Measurements from ENCODE around the gene PRDM11.

The PRDM11 gene

DNA sequence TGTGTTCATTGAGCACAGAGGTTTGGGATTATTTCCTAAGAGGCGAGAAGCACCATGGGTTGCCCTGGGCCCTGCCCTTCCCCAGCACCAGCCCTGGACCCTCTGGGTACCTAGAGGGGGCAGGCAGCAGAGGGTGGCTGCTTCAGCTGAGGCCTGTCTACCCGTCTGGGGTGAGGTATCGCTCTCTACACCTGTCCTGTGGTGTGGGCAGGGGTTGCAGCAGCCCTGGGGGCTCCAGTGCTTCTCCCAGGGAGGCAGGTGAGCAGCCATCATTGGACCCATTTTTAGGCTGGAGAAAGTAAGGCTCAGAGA lies 15.6 kb downstream of the PRDM11 start:
- TF ChIP-seq, protein P1, sequence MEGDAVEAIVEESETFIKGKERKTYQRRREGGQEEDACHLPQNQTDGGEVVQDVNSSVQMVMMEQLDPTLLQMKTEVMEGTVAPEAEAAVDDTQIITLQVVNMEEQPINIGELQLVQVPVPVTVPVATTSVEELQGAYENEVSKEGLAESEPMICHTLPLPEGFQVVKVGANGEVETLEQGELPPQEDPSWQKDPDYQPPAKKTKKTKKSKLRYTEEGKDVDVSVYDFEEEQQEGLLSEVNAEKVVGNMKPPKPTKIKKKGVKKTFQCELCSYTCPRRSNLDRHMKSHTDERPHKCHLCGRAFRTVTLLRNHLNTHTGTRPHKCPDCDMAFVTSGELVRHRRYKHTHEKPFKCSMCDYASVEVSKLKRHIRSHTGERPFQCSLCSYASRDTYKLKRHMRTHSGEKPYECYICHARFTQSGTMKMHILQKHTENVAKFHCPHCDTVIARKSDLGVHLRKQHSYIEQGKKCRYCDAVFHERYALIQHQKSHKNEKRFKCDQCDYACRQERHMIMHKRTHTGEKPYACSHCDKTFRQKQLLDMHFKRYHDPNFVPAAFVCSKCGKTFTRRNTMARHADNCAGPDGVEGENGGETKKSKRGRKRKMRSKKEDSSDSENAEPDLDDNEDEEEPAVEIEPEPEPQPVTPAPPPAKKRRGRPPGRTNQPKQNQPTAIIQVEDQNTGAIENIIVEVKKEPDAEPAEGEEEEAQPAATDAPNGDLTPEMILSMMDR (IDR thresholded peaks at IDR 0.05; ENCODE audit: low read depth, low read length) = no peak
- Histone ChIP-seq H3K27me3 (no peaks in the 10 kb centered on the region), H3K9me3 (no peaks in the 10 kb centered on the region), H3K36me3 (no peaks in the 10 kb centered on the region), H3K4me1 (no peaks in the 10 kb centered on the region; the same call in 1 of the 2 replicates), H3K4me3 (ENCODE audit: low read depth, low read length) (no peak overlapping the region)
- no peak for DNase-seq

DNA sequence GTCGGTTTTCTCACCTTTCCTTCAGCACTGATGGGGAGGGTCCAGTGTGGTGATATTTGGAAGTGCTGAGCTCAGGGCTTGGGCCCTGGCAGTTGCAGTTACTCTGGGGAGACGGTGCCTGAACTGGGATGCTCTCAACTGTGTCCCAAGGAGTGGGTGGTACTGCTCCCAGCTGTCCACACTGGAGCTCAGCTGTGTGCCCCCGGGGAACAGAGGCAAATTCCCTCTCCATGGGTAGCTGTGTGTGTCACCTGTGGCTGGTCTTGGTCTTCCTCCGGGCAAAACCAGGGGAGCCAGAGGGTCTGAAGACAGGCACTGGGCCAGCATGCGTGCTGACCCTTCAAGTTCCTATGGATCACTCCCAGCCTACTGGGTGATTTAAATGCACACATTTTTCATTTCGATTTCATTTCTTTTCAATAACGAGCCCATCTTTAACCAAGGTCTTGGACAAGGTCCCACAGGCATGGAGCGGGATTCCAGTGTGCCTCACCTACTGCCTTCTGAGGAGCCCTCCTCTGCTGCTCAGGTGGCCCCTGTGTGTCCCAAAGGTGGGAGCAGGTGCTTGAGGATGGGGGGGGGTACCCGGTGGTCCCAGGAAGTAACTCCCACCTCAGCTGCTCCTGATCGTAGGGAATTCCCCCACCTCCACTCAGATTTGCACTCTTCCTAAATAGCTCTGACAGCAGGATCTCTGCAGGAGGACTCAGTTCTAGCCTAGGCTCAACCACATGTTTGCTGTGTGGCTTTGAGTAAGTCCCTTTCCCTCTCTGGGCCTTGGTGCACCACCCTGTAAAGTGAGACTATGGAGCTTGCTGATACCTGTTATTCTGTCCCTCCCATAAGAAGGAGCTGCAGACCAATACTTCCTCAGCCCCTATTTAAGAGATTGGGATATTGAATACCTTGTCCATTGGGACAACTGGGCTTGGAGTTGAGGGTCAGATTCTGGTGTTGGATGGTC lies 16.8 kb downstream of the PRDM11 start:
- TF ChIP-seq, protein P1 (IDR thresholded peaks at IDR 0.05; ENCODE audit: low read depth, low read length) = no peak
- Histone ChIP-seq H3K9me3 (no peaks in the 10 kb centered on the region), H3K4me1 (no peaks in the 10 kb centered on the region; the same call in 1 of the 2 replicates), H3K4me3 (ENCODE audit: low read depth, low read length) (no peak overlapping the region), H3K36me3 (no peaks in the 10 kb centered on the region), H3K27me3 (no peaks in the 10 kb centered on the region)
- DNase-seq = no peak

DNA sequence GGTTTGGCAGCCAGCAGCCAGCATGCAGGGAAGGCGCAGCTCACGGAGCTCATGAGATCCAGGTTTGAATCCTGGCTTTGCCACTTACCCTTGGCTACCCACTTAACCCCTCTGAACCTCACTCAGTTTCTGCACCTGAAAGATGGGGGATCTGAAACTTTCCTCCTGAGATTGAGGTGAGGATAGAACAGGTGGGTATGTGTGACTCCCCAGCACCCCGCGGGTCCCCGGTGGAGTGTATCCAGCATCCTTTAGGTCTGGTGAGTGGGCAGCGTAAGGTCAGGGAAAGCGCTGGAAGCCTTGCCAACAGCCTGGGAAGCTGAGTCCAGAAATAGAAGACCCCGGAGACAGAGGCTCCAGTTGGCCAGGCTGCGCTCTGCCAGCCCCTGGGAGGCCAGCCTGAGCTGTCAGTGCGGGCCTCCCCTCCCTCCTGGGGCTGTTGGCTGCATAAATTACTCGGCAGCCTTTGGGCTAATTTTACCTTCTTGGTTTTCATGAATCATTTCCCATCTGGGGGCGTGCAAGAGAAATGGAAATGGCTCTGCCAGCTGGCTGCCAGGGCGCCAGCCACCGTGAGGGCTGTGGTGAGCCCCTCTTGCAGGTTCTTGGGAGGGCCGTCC lies 17.6 kb downstream of the PRDM11 start:
- H3K27me3 ChIP-seq = no peaks in the 10 kb centered on the region
- TF ChIP-seq, protein P1 (IDR thresholded peaks at IDR 0.05; ENCODE audit: low read depth, low read length) = no peak

DNA sequence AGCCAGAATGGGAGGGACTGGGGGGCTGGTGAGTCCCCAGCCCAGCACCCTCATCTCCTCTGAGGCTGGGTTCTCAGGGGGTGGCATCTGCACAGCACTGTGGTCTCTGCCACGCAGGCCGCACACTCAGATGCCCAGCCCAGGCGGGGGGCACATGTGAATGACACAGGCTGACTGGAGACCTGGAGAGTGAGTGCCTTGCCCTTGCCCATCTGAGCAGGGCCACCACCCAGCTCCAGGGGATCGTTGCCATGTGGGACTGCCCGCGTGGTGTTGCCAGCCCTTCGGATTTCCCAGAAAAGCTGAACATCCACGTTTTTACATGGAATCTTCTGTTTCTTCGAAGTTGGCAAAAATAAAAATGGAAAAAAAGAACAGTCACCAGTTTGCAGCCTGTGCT lies 18.9 kb downstream of the PRDM11 start:
- Histone ChIP-seq H3K4me1 (no peaks in the 10 kb centered on the region; the same call in 1 of the 2 replicates), H3K9me3 (no peaks in the 10 kb centered on the region)

More for the DNA sequence above, 17.6 kb downstream of the PRDM11 start:
- no peak overlapping the region for H3K4me3 ChIP-seq (ENCODE audit: low read depth, low read length)
- H3K9me3 ChIP-seq = no peaks in the 10 kb centered on the region
- H3K36me3 ChIP-seq = no peaks in the 10 kb centered on the region
- DNase-seq = no peak
- no peaks in the 10 kb centered on the region; the same call in 1 of the 2 replicates for H3K4me1 ChIP-seq

DNA sequence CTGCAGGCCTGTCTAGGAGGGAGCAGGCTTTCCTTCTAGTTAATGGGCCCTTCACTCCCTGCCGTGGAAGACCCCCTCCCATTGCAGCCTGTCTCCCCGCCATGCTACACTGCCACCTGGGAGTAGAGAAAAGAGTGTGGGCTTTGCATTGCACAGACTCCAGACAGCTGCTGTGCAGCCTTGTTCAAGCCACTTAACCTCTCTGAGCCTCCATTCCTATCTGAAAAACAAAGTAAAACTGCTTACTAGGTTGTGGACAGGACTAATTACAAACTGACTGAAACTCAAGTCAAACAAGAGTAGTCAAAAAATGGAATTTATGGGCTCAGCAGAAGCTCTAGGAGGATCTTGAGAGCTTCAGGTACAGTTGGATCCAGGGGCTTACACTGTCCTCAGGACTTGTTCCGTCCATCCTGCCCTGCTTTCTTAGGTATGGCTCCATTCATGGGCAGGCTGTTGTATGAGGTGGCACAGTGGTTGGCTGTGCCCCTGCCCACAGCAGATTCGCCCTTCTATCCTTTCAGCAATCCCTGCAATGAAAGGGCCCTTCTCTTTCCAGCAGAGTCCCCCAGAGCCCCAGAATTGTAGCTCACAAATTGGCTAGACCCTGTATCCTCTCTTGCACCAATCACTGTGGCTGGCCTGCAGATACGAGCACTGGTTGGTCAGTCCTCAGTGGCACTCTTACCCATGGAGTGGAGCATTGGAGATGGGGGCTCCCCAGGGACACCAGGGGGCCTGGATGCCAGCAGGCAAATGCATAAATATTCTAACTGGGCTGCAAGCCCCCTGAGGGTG lies 19.6 kb downstream of the PRDM11 start:
- Histone ChIP-seq H3K4me1 (no peaks in the 10 kb centered on the region; the same call in 1 of the 2 replicates), H3K36me3 (no peaks in the 10 kb centered on the region), H3K27me3 (no peaks in the 10 kb centered on the region), H3K9me3 (no peaks in the 10 kb centered on the region), H3K4me3 (ENCODE audit: low read depth, low read length) (no peak overlapping the region)
- no peak for DNase-seq
- TF ChIP-seq, protein P1 (IDR thresholded peaks at IDR 0.05; ENCODE audit: low read depth, low read length) = no peak

More for the DNA sequence above, 18.9 kb downstream of the PRDM11 start:
- Histone ChIP-seq H3K36me3 (no peaks in the 10 kb centered on the region), H3K27me3 (no peaks in the 10 kb centered on the region), H3K4me3 (ENCODE audit: low read depth, low read length) (no peak overlapping the region)
- TF ChIP-seq, protein P1 (IDR thresholded peaks at IDR 0.05; ENCODE audit: low read depth, low read length) = no peak
- no peak for DNase-seq

Measured in BE2C (cell line).